H9 (cell line): ENCODE data around the gene FRY. TPM values are rescaled to one million over a fixed set of nuclear protein-coding genes. Genes with fewer than 3 reads are reported as not detected.

ENCODE experiments used
- DNase-seq: peaks from one replicate; pipeline ENCODE4 v3.0.0-alpha.2; 2017
- H2AFZ ChIP-seq: one replicate; pipeline ENCODE4 v1.6.1; 2013; ENCODE audit warnings: mild to moderate bottlenecking, low read length, control low read depth, moderate library complexity
- H2AK5ac ChIP-seq: 2 replicates; pipeline ENCODE4 v1.6.1; 2013; ENCODE audit warnings: low read length, control low read depth, mixed read lengths; ENCODE audit not compliant: insufficient read length
- H2BK120ac ChIP-seq: one replicate; pipeline ENCODE4 v1.6.1; 2013; ENCODE audit warnings: low read depth, mild to moderate bottlenecking, low read length, control low read depth, inconsistent platforms; ENCODE audit not compliant: poor library complexity, severe bottlenecking
- H2BK12ac ChIP-seq: 2 replicates; pipeline ENCODE4 v1.6.1; 2013; ENCODE audit warnings: low read length, control low read depth, mixed read lengths, low read depth; ENCODE audit not compliant: insufficient read length
- H2BK15ac ChIP-seq: 2 replicates; pipeline ENCODE4 v1.6.1; 2013; ENCODE audit warnings: low read depth, low read length, control low read depth
- H2BK20ac ChIP-seq: one replicate; pipeline ENCODE4 v1.6.1; 2013; ENCODE audit warnings: low read depth, mild to moderate bottlenecking, low read length, control low read depth, inconsistent platforms; ENCODE audit not compliant: poor library complexity, severe bottlenecking
- H2BK5ac ChIP-seq: 2 replicates; pipeline ENCODE4 v1.6.1; 2013; ENCODE audit warnings: low read length, control low read depth, mixed read lengths; ENCODE audit not compliant: insufficient read length
- H3K14ac ChIP-seq: 2 replicates; pipeline ENCODE4 v1.6.1; 2013; ENCODE audit warnings: low read length, control low read depth; ENCODE audit not compliant: insufficient read depth
- H3K18ac ChIP-seq: 2 replicates; pipeline ENCODE4 v1.6.1; 2013; ENCODE audit warnings: low read depth, mild to moderate bottlenecking, mixed read lengths, low read length, control low read depth; ENCODE audit not compliant: insufficient read length
- H3K23ac ChIP-seq: 2 replicates; pipeline ENCODE4 v1.6.1; 2013; ENCODE audit warnings: low read length, control low read depth, mixed read lengths, low read depth; ENCODE audit not compliant: insufficient read length
- H3K23me2 ChIP-seq: 2 replicates; pipeline ENCODE4 v1.6.1; 2013; ENCODE audit warnings: low read depth, mild to moderate bottlenecking, mixed read lengths, low read length, control low read depth; ENCODE audit not compliant: insufficient read length, poor library complexity, severe bottlenecking
- H3K27ac ChIP-seq: 2 replicates; pipeline ENCODE4 v1.5.1; 2013; ENCODE audit warnings: low read length, control low read depth, mixed read lengths, low read depth; ENCODE audit not compliant: insufficient read length
- H3K27me3 ChIP-seq: 2 replicates; pipeline ENCODE4 v1.6.1; 2013; ENCODE audit warnings: low read length, control low read depth, inconsistent platforms; ENCODE audit not compliant: insufficient read depth
- H3K4ac ChIP-seq: 2 replicates; pipeline ENCODE4 v1.6.1; 2013; ENCODE audit warnings: low read depth, mild to moderate bottlenecking, control low read depth, inconsistent platforms, low read length, moderate library complexity
- H3K4me1 ChIP-seq: 2 replicates; pipeline ENCODE4 v1.6.1; 2013; ENCODE audit warnings: low read length, control low read depth, inconsistent platforms; ENCODE audit not compliant: insufficient read depth
- H3K4me2 ChIP-seq: 2 replicates; pipeline ENCODE4 v1.6.1; 2013; ENCODE audit warnings: low read length, control low read depth, mixed read lengths; ENCODE audit not compliant: insufficient read length, insufficient read depth
- H3K56ac ChIP-seq: 2 replicates; pipeline ENCODE4 v1.6.1; 2013; ENCODE audit warnings: low read depth, mild to moderate bottlenecking, mixed read lengths, low read length, control low read depth; ENCODE audit not compliant: insufficient read length
- H3K79me1 ChIP-seq: 2 replicates; pipeline ENCODE4 v1.6.1; 2013; ENCODE audit warnings: low read depth, mild to moderate bottlenecking, moderate library complexity, low read length, control low read depth, inconsistent platforms; ENCODE audit not compliant: insufficient read depth, poor library complexity, severe bottlenecking
- H3K79me2 ChIP-seq: 2 replicates; pipeline ENCODE4 v1.6.1; 2013; ENCODE audit warnings: low read length, control low read depth, inconsistent platforms; ENCODE audit not compliant: insufficient read depth
- H3K9ac ChIP-seq: 2 replicates; pipeline ENCODE4 v1.6.1; 2013; ENCODE audit warnings: low read length, control low read depth, mixed read lengths; ENCODE audit not compliant: insufficient read length; ENCODE audit errors: extremely low read depth
- H3K9me3 ChIP-seq: one replicate; pipeline ENCODE4 v1.6.1; 2013; ENCODE audit warnings: low read depth, low read length, inconsistent platforms; ENCODE audit not compliant: control insufficient read depth
- H3T11ph ChIP-seq: one replicate; pipeline ENCODE4 v1.6.1; 2013; ENCODE audit warnings: mild to moderate bottlenecking, low read length, control low read depth, inconsistent platforms
- H4K20me1 ChIP-seq: one replicate; pipeline ENCODE4 v1.6.1; 2013; ENCODE audit not compliant: control insufficient read depth, insufficient read length, insufficient read depth
- H4K5ac ChIP-seq: 2 replicates; pipeline ENCODE4 v1.6.1; 2013; ENCODE audit warnings: low read depth, mild to moderate bottlenecking, mixed read lengths, low read length, control low read depth; ENCODE audit not compliant: insufficient read length
- H4K8ac ChIP-seq: replicated peaks from 2 replicates; pipeline ENCODE4 v1.6.1; 2013; ENCODE audit warnings: low read length, control low read depth, mixed read lengths, low read depth; ENCODE audit not compliant: insufficient read length
- H4K91ac ChIP-seq: 2 replicates; pipeline ENCODE4 v1.6.1; 2013; ENCODE audit warnings: low read depth, mild to moderate bottlenecking, moderate library complexity, mixed read lengths, low read length, control low read depth; ENCODE audit not compliant: insufficient read length
- H3K27ac Mint-ChIP-seq, 3 experiments: 2 replicates in 2 of 3; 3 replicates in 1 of 3; pipeline ENCODE4 v1.8.0; 2020 to 2021; ENCODE audit warnings: mixed read lengths in 3 of 3, mild to moderate bottlenecking in 1 of 3, moderate library complexity in 1 of 3
- H3K27me3 Mint-ChIP-seq: 2 replicates; pipeline ENCODE4 v1.8.0; 2021; ENCODE audit warnings: low read depth, mild to moderate bottlenecking, moderate library complexity, mixed read lengths
- H3K36me3 Mint-ChIP-seq, 3 experiments: 2 replicates in 2 of 3; 3 replicates in 1 of 3; pipeline ENCODE4 v1.8.0; 2020 to 2021; ENCODE audit warnings: low read depth in 3 of 3, mixed read lengths in 3 of 3; ENCODE audit not compliant: insufficient read depth in 1 of 3
- H3K4me1 Mint-ChIP-seq, 2 experiments: 2 replicates each; pipeline ENCODE4 v1.8.0; 2020; ENCODE audit warnings: mixed read lengths in 2 of 2
- H3K4me3 Mint-ChIP-seq, 2 experiments: 2 replicates in 1 of 2; 3 replicates in 1 of 2; pipeline ENCODE4 v1.8.0; 2020 to 2021; ENCODE audit warnings: mild to moderate bottlenecking in 2 of 2, mixed read lengths in 2 of 2, moderate library complexity in 1 of 2
- H3K9me3 Mint-ChIP-seq, 2 experiments: 2 replicates in 1 of 2; 3 replicates in 1 of 2; pipeline ENCODE4 v1.8.0; 2020; ENCODE audit warnings: mild to moderate bottlenecking in 2 of 2, mixed read lengths in 2 of 2, moderate library complexity in 1 of 2
- CTCF ChIP-seq: fragments of 200-600 bp; sonication (generic); conservative IDR thresholded peaks from 3 replicates; pipeline ENCODE4 v1.8.0; 2021; ENCODE audit warnings: antibody characterized with exemption, mild to moderate bottlenecking
- total RNA-seq: library from RNA; stranded (reverse); gene quantifications from 2 replicates; pipeline ENCODE4 v1.2.1, GENCODE V29; 2021

Gene FRY
- total RNA-seq, 1 experiment from 2014 or later: 5.2 TPM

- Histone ChIP-seq H3K4ac (no peak overlapping the region), H2BK120ac (no peak overlapping the region), H4K5ac (no peak overlapping the region), H2AFZ (no peak overlapping the region), H2BK15ac (no peak overlapping the region), H2BK20ac (no peak overlapping the region), H3K27ac (no peak overlapping the region), H2AK5ac (no peak overlapping the region), H3K14ac (no peak overlapping the region), H3K9me3 (no peaks in the 10 kb centered on the region), H4K8ac (no peak overlapping the region), H3K79me2 (no peaks in the 10 kb centered on the region), H2BK5ac (no peak overlapping the region), H3K79me1 (no peaks in the 10 kb centered on the region), H3K4me2 (no peak overlapping the region), H3K18ac (no peak overlapping the region), H3T11ph (no peak overlapping the region), H3K23ac (no peak overlapping the region), H4K91ac (no peak overlapping the region), H3K27me3 (no peaks in the 10 kb centered on the region), H3K4me1 (peaks cover 4% of the 10 kb centered on the region; the same call in 1 of the 2 replicates), H4K20me1 (no peaks in the 10 kb centered on the region), H3K56ac (no peak overlapping the region), H3K23me2 (no peaks in the 10 kb centered on the region), H3K9ac (no peak overlapping the region), H2BK12ac (no peak overlapping the region)
- Mint-ChIP-seq H3K27me3 (no peaks in the 10 kb centered on the region), H3K9me3 (no peaks in the 10 kb centered on the region), H3K27ac (no peak overlapping the region), H3K4me1 (peaks cover 26 to 27% of the 10 kb centered on the region in 2 experiments), H3K4me3 (no peak overlapping the region), H3K36me3 (peaks cover 0 to 6% (median 0%) of the 10 kb centered on the region in 3 experiments; a peak in 2 of 7 replicates)
- DNase-seq: no peak
- no peak for TF ChIP-seq CTCF
Measured at GRCh38 chr13:32047088-32047487, 15.5 kb downstream of the FRY start.
